GM18508 (cell line): ENCODE data around the gene SOX12.
"Not testable (repeated sequence)": the region's sequence is repeated elsewhere in the genome, so short reads cannot be mapped to it uniquely, and the experiment has no call there.

Source experiments
- ATAC-seq: cut with Tn5 transposase; IDR thresholded peaks from one replicate; pipeline ENCODE4 v1.9.1; 2021; ENCODE audit warnings: moderate number of reproducible peaks; ENCODE audit not compliant: insufficient read depth, unreplicated experiment

The SOX12 gene

GRCh38 chr20:328027-328974 is 2.9 kb downstream of the SOX12 start:
- no peak for ATAC-seq

DNA sequence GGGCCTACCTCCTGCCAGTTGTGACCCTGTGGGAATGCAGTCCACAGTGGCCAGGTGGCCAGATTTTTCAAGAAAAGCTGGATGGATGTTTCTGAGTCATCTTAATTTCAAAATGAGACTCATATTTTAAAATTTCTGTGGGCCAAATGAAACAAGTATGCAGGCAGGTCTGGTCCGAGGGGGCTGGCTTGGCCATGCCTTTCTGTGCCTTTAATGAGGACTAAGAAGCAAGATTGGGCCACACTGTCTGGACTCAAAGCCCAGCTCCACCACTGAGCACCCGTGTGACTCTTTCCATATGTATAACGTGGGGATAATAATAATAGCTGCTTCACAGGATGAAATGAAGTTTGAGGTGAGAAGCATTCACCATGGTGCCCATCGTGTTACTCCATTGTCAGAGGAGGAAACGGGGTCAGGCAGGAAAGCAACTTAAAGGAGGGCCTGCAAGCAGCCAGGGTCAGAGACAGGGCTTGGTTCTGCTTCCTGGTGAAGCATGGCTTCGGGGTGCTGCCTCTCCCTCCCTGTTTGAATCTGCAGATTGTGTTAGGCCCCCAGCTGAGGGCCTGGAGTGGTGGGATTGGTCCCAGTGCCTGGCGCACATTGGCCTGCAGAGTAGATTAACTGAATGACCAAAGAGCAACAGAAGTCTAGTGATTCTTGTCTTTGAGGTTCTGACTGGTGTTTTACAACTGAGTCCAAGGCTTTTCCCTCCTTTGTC is 3.8 kb downstream of the SOX12 start:
- ATAC-seq = no peak

DNA sequence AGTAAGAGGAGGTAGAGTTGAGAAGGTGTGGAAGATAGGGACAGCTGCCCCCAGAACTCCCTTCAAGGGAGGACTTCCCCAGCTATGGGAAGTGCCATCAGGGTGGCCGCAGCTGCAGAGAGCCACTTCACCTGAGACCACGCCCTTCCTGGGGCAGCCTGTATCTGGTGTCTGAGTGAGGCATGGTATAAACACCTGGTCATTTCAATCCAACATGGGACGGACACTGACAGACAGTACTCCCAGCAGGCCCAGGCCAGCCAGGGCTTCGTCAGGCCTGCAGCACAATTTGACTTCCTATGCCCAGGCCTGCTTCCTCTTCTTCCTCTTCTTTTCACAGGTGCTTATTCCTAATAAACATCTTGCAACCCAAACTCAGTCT is 4.5 kb downstream of the SOX12 start:
- no peak for ATAC-seq

DNA sequence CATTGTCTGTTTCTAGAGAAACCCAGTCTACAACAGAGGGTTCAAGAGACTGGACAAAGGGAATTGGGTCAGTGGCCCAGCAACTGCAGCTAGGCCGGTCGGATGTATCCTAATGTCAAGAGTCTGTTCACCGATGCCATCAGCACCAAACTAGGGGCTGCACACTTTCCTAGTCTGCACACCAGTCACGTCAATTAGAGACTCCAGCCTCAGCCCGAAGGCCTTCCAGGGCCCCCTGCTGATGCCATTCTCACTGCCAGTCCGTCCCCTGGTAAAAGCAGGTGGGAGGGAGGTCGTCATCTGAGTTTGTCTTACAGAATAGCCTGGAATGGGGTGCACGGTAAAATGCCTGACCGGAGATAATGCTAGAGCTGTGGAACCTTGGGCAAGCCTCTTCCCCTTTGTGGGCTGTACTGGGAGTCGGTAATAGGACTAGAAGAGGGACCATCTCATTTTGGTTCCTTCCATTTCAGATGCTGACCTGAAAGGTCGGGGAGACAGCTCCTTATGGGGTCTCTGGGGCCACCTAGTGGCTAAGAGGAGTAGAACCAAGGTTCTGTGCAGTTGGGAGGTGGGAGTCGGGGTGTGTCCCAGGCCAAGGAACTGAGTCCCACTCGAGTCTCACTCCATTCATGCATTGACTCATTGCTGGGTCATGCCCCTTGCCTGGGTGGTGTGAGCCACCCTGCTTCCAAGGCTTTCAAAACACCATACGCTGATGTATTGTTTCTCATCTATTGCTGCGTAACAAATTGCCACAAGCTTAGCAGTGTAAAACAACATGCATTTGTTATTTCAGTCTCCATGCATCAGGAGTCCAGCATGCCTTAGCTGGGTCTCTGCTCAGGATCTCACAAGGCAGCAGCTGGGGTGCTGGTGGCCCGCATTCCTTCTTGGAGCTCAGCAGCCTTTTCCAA is 5.1 kb downstream of the SOX12 start:
- ATAC-seq = no peak

- ATAC-seq = no peak
Observed at GRCh38 chr20:334578-334977, 9.2 kb downstream of the SOX12 start.

- ATAC-seq = not testable (repeated sequence)
Observed at GRCh38 chr20:336040-336439, 10.7 kb downstream of the SOX12 start.

DNA sequence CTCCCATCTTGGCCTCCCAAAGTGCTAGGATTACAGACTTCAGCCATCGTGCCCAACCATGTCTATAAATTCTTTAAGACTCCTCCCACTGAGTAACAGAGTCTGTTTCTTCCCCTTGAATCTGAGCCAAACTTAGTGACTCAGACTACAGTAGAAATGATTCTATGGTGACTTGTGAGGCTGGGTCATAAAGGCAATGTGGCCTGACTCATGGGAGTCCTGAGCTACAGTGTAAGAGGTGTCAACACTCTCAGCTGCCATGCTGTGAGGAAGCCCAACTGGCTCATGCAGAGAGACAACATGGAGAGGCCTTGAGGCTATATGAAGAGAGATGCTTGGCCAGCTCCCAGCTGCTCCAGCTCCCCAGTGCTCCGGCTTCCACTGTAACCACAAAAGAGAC is 16.3 kb downstream of the SOX12 start:
- no peak for ATAC-seq

DNA sequence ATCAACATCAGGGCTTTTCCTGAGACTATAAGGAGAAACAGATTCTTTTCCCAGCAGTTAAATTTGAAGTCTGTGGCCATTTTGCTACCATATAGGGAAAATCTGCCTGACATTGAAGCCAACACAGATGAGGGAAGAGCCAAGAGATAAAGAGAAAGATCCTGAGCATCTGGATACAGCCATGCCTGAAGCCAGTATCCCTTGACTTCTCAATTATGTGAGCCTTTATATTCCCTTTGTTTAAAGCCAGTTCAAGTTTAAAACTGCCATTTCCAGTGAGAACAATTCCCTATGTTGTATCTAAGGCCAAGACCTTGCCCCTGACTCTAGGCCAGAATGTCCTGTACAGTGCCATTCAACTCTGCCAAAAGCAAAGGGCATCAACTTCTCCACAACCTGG is 17.8 kb downstream of the SOX12 start:
- ATAC-seq = no peak

- ATAC-seq = no peak
Observed at GRCh38 chr20:346033-346639, 20.8 kb downstream of the SOX12 start.

DNA sequence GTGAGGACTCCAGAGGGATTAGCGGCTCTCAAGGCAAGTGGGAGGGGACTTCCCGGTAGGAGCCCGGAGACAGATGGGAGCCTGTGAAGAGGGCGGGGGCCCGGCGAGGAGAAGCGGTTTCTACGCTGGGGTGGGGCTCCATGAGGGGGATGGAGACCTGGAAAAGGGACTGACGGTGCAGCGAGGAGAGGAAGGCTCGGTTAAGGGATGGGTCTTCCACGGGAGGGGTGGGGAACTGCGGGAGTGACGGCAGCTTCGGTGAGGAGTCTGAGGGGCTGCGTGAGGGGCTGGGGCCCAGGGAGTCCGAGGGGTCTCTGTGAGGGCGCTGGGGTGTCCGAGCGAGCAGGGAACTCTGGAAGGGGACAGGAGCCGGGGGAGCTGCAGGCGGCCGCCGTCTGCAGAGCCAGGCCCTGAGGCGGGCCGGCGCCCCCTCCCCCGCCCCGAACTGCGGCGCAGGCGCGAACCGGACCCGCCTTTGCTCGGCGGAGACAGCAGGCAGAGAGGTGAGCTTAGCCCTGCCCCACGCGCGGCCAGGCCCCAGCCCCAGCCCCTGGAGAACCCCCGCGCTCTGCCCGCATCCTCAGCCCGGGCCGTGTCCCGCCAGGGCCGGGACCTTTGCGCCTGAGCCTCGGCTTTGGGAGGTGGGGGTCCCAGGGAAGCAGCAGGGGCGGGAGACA is 21.4 kb downstream of the SOX12 start, which contains the start of gene NRSN2:
Gene NRSN2 (plus strand): TSS at position 472 of the 677 bp plus-strand sequence. CDS start 2,533 bp downstream, outside the sequence.
- no peak for ATAC-seq

DNA sequence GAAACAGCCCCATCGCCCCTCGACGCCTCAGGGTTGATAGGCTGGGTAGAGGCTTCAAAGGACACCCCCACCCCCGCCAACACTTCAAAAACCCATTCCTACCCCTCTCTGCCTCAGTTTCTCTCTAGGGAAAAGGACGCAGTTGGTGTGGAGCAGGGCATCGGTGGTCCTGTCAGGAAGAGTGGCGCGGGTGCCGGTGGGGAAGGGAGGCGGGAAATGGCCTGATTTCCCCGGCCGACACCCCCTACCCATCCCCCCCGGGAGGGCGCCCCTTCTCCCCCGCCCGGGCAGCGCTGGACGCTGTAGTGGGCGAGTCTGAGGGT is 21.9 kb downstream of the SOX12 start:
- no peak for ATAC-seq

GRCh38 chr20:347640-348484 is 22.5 kb downstream of the SOX12 start:
- no peak for ATAC-seq

DNA sequence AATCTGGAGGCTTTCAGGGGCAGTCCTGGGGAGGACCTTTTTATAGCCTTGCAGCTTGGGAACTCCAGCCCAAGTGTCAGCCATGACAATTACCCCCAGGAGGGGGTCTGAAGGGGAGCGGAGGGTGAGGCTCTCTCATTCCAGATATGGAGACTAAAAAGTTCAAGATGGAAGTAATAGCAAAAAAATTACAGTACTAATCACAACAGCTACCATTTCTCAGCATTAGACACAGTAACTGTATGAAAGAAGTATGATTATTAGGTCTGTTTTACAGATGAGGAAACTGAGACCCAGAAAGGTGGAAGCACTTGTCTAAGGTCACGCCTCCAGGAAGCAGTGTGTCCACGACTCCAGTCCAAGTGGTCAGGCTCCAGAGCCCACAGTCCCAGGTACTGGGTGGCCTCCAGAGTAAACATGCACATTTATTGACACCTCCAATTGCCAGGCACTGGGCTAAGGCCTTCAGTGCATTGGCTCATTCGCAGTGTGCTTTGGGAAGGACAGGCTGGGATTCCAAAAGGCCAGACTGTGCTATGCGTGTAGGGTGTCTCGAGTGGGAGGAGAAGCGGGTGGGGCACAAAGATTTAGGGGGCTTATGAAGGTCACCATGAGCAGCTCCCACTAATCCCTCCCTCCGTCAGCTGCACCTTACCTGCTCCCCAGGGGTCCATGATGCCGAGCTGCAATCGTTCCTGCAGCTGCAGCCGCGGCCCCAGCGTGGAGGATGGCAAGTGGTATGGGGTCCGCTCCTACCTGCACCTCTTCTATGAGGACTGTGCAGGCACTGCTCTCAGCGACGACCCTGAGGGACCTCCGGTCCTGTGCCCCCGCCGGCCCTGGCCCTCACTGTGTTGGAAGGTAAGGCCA is 23.9 kb downstream of the SOX12 start:
- no peak for ATAC-seq

DNA sequence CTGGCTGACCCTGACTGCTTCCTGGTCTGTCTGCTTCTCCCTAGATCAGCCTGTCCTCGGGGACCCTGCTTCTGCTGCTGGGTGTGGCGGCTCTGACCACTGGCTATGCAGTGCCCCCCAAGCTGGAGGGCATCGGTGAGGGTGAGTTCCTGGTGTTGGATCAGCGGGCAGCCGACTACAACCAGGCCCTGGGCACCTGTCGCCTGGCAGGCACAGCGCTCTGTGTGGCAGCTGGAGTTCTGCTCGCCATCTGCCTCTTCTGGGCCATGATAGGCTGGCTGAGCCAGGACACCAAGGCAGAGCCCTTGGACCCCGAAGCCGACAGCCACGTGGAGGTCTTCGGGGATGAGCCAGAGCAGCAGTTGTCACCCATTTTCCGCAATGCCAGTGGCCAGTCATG is 27.8 kb downstream of the SOX12 start:
- no peak for ATAC-seq

DNA sequence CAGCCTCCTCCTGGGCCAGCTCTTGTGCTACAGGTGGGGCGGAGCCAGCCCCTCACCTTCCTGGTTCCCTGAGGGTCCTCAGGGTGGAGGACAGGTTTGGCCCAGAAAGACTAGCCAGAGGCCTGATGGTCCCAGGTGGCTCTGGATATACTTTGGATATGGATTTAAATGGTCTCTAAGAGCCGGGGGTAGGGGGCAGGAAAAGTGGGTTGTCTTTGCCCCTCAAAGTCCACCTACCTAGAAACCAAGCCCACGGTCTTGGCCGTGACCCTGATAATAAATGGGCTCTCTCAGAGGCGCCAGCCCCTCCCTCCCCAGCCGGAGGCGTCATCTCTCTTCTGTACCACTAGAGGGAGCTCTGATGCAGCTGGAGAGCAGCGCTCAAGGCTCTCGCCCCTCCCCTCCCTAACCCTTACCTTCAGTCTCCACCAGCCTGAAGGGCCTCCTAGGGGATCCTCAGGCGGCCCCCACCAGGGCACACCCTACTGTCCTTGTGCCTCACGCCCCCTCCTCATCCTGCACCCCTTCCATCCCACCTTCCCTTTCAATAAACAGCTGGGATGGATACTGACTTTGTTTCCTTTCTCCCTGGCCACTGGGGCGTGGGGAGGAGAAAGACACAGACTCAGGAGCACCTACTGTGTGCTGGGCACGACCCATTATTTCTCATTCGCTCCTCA is 29.1 kb downstream of the SOX12 start:
- ATAC-seq = no peak

- ATAC-seq = not testable (repeated sequence)
Observed at GRCh38 chr20:356154-356553, 30.8 kb downstream of the SOX12 start.

DNA sequence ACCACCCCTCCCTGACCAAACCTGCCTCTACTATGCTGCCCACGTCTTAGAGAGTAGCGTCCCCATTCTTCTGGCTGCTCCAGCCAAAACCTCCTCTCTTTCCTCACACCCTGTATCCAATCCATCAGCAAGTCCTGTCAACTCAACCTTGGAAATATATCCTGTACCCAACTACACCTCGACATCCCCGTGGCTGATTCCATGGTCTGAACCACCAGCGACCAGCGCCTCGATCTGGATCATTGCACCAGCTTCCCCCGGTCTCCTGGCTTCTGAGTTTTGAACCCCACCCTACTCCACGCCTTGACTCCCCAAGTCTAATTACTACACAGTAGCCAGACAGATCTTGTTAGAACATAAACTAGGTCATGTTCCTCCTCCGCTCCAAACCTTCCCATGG is 31.4 kb downstream of the SOX12 start:
- no peak for ATAC-seq
